Activated CD4-positive, alpha-beta memory T cell treated with anti-CD3 and anti-CD28 coated beads, Interleukin-2, amount 10 ng/mL, durations not matched to agents 7 days and 5 days (primary cell): ENCODE measurements around the gene DBR1. TPM values are rescaled to one million over a fixed set of nuclear protein-coding genes. Genes with fewer than 3 reads are reported as not detected.

Source experiments
- CTCF ChIA-PET: fragments of 350-600 bp; sonication (Branson Sonifier 250); formaldehyde crosslinking; loops from one replicate; lab custom pipeline; 2021; ENCODE audit warnings: antibody characterized with exemption, inconsistent platforms; lab: Charles Lee
- POLR2A ChIA-PET: fragments of 350-600 bp; sonication (Branson Sonifier 250); formaldehyde crosslinking; loops from one replicate; lab custom pipeline; 2021; ENCODE audit warnings: antibody characterized with exemption; lab: Charles Lee
- DNase-seq: peaks from one replicate; pipeline ENCODE4 v3.0.0-alpha.2; 2020
- H3K27ac Mint-ChIP-seq: one replicate; pipeline ENCODE4 v1.8.0; 2021; ENCODE audit warnings: mild to moderate bottlenecking, mixed read lengths
- H3K27me3 Mint-ChIP-seq: one replicate; pipeline ENCODE4 v1.8.0; 2021; ENCODE audit warnings: mixed read lengths
- H3K36me3 Mint-ChIP-seq: one replicate; pipeline ENCODE4 v1.8.0; 2021; ENCODE audit warnings: low read depth, mixed read lengths
- H3K4me1 Mint-ChIP-seq: one replicate; pipeline ENCODE4 v1.8.0; 2021; ENCODE audit warnings: mixed read lengths
- H3K4me3 Mint-ChIP-seq: one replicate; pipeline ENCODE4 v1.8.0; 2021; ENCODE audit warnings: mild to moderate bottlenecking, mixed read lengths
- H3K9me3 Mint-ChIP-seq: one replicate; pipeline ENCODE4 v1.8.0; 2021; ENCODE audit warnings: mixed read lengths
- total RNA-seq, 2 experiments: library from RNA; stranded (reverse); gene quantifications; one replicate each; pipeline ENCODE4 v1.2.3, GENCODE V29; 2021

The DBR1 gene
- total RNA-seq, 2 experiments from 2014 or later: 19.4 to 20.0 TPM

DNA sequence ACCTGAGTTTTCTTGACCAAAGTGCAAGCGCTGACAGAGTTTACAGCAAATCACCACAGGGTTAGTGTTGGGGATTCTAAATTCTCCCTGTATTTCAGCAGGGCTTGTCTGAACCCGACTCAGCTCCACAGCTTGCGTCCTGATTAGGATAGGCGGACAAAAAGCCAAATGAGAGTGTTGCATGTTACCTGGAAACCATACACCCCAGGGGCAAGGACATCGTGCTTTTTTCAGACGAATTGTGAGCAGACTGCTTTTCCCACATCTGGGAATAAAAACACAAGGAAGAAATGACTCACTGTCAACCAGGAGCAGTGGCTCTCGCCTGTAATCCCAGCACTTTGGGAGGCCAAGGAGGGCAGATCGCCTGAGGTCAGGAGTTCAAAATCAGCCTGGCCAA lies 62.4 kb downstream of the DBR1 start:
- Mint-ChIP-seq H3K27me3 (peaks cover 43% of the 10 kb centered on the region), H3K9me3 (no peaks in the 10 kb centered on the region), H3K27ac (no peak overlapping the region), H3K4me3 (no peak overlapping the region), H3K36me3 (no peaks in the 10 kb centered on the region), H3K4me1 (peaks cover 8% of the 10 kb centered on the region)
- DNase-seq: no peak
- POLR2A ChIA-PET: no interaction called here
- CTCF ChIA-PET: interaction anchor here (1.0 kb wide), 1 partner anchor 43 kb away, joined by 3 read pairs; no protein-coding TSS in a partner anchor

Other genes with a start within 250 kb of the DBR1 start
- gene CLDN18, start 164.8 kb downstream of the DBR1 start, total RNA-seq: not detected
- gene DZIP1L, start 59.3 kb downstream of the DBR1 start, total RNA-seq: under 1 TPM in 1 of 2 experiments, not detected in 1; 0.05 TPM
- not detected for gene A4GNT, start 42.5 kb downstream of the DBR1 start, total RNA-seq
- gene ARMC8, start 12.4 kb upstream of the DBR1 start, total RNA-seq: 10 to 100 TPM; 44.0 to 50.1 TPM
- under 1 TPM; 0.20 to 0.43 TPM for gene NME9, start 154.9 kb upstream of the DBR1 start, total RNA-seq
- not detected for gene MRAS, start 173.7 kb upstream of the DBR1 start, total RNA-seq